ENCODE measurements around the gene UCHL1.

The UCHL1 gene

DNA sequence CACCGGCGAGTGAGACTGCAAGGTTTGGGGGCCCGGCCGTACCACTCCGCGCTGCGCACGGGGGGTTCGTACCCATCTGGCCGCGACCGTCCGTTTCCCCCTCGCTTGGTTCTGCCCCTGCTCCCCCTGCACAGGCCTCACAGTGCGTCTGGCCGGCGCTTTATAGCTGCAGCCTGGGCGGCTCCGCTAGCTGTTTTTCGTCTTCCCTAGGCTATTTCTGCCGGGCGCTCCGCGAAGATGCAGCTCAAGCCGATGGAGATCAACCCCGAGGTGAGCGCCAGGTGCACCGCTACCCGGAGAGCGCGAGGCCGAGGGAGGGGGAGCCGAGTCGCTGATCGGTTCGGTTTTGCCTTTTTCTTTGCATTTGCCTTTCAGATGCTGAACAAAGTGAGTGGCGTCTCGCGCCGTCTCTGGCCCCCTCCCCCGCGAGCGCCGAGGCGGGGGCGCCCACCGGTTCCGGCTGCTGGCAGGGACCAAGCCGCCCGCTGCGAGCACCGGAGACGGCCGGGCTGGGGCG is at the start of gene UCHL1:
Gene UCHL1 (plus strand): TSS at position 189 of the 517 bp plus-strand sequence. CDS start 49 bp downstream, at position 238.
- no peak for DNase-seq (ENCODE audit: low read depth in 1 of 2, low spot score in 1 of 2)

DNA sequence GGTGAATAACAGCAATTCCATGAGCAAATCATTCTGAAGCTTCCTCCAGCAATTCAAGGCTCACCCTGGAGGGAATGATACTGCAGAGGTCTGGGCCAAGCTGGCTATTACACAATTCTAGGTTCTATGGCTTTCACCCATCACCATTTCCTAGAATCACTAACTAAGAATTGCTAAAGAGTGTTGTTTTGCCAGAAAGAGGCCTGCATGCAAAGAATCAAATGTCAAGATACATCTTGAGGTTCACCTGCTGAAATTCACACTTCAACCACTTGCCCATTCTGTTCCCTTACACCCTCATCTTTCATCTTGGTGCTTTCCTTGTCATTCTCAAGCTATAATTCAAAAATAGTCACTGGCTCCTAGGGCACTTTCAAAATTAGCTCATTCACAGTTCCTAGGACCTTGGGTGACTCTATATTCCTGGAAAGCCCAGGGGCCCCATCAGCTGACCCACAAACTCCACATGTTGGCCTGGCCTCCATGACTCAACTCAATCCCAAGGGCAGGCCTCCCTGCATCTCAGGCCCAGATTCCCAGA is 49.4 kb upstream of the UCHL1 start:
- no peak for DNase-seq (ENCODE audit: low read depth in 1 of 2, low spot score in 1 of 2)

DNA sequence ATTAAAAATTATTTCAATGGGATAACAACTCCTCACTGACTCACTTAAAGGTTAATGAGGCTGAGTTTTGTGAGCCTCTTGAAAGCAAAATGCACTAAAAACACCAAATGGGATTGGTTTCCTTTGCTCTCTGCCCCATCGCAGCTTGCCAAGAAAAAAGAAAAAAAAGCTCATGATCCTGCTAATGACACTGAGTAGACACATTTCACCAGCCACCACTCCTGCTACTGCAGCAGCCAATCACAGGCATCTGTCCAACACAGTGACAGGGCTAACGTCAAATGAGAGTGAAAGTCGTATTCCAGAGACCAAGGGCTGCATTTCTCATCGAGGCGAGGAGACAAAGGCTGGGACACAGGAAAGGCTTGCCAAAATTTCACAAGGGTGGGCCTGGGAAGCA is 47.5 kb upstream of the UCHL1 start:
- DNase-seq (ENCODE audit: low read depth in 1 of 2, low spot score in 1 of 2) = no peak

DNA sequence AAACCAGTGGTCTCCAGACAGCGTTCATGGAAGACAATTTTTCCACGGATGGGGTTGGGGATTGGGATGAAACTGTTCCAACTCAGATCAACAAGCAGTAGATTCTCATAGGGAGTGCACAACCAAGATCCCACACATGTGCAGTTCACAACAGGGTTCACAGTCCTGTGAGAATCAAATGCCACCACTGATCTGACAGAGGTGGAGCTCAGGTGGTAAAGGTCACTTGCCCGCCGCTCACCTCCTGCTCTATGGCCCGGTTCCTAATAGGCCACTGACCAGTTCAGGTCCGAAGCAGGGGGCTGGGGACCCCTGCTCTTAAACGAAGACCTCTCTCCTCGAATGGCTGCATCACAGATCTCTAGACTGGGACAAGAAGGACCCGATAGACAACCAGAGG is 46.8 kb upstream of the UCHL1 start:
- DNase-seq (ENCODE audit: low read depth in 1 of 2, low spot score in 1 of 2) = no peak

DNA sequence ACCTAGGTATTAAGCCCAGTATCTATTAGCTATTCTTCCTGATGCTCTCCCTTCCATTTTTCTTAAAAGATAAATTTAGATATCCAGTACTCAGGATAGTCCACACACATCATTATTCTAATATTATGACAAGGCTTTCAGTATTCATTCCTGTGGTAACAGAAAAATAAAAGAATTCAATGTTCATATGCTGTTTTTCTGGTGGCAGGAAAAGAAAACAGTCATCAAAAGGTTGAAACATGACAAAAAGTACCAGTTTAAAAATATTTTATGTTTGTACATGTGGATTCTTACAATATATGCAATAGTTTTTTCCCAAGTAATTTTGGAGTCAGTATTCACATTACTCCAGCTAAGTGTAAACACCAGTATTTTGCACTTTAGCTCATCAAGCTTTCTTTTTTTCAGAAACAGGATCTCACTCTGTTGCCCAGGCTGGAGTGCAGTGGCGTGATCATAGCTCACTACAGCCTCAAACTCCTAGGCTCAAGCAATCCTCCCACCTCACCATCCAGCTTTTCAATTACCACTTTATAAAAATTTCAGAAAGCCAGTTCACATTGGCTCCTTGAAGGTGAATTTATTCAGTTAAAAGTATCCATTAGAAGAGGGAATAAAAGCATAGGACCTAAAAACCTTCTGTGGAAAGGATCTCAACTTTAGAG is 44.6 kb upstream of the UCHL1 start:
- DNase-seq (ENCODE audit: low read depth in 1 of 2, low spot score in 1 of 2) = no peak

DNA sequence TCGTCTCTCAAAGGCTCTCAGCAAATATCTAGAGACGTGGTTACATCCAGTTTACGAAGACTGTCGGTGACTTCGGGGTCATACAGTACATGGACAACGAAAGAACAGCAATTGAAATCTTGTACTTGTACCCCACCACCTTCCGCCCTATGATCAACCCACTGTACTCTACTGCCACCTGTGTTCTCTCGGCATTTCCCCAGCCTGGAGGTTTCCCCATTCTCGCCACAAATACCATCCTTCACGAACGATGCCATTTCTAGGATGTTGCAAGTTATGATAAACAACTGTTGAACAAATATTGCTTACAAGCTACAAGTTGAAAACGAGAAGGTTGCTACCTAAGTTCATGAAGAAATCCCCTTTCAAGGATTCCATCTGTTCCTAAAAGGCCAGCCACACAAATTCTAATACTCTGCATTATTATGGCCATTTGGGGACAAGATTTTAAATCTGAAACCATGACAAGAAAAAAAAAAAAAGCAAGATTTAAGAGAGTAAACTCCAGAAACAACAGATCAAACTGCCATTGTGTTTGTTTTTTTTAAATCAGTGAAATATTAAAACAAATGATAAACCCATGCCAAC is 44.0 kb upstream of the UCHL1 start:
- no peak for DNase-seq (ENCODE audit: low read depth in 1 of 2, low spot score in 1 of 2)

DNA sequence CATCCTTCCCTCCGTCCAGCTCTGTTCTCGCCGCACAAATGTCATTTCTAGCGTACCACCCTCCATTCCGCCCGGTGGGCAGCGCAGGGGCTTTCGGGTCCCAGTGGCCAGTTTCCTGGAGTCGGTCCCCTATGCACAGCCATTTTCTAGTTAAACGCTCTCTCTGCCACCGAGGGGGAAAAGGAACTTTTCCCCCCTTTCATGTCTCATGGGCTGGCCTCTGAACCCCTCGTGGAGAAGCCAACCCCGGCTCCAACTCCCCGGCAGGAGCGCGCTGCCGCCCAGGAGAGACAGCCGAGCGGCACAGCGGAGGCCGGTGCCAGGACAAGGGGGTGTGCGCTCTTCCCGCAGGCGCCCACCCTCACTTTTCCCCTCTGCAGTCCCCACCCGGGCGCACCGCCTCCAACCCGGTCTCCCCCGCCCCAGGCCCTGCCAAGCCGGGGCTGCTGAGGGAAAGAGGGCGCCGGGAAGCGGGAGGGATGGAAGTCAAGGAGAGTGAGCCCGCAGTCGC is 43.0 kb upstream of the UCHL1 start:
- DNase-seq (ENCODE audit: low read depth in 1 of 2, low spot score in 1 of 2) = no peak

DNA sequence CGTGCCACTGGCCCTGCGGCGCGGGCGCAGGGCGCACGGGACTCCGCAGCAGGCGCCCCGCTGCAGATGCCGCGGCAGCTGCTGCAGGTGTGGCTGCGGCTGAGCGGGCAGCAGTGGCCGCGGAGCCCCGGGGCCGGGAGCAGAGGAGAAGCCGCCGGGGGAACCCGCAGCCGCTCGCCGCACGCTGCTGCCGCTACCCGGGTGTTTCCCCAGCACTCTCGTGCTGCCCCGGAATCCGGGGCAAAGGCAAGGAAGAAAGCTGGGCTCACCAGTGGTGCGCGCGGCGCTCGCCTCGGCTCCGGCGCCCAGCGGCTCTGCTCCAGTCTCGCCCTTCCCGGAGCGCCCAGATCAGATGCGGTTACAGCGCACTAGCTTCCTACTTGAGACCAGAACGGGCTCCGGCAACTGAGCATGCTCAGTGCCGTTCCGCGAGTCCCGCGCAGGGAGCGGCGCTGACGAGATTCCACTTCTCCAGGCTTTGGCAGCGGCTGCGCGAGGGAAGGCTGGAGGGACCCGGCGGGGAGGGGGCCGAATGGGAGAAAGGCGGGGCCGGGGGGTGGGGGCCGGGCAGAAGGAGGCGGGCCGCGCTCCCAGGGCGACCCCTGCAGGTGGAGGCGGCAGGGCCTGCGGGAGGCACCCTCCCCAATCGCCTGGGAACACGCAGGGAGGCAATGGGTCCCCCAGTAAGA is 42.4 kb upstream of the UCHL1 start, which contains the start of gene APBB2:
Gene APBB2 (minus strand): TSS at position 407 of the 689 bp plus-strand sequence. CDS start 181,288 bp downstream, outside the sequence.
- peak; percentile 16 to 21 for DNase-seq (ENCODE audit: low read depth in 1 of 2, low spot score in 1 of 2)

DNA sequence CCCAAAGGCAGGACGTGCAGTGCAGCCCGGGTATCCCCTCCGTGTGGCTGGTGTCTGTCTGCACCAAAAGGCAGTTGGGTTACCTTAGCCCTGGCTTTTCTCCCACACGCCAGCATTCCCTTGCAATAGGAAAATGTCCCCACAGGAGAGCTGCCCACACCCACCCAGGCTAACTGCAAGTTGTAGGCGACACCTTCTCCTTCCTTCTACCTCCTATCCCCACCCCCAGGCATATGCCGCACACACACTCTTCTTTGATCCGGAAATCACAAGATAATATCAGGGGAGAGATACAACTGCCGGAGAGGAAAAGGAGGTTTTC is 41.9 kb upstream of the UCHL1 start:
- no peak for DNase-seq (ENCODE audit: low read depth in 1 of 2, low spot score in 1 of 2)

DNA sequence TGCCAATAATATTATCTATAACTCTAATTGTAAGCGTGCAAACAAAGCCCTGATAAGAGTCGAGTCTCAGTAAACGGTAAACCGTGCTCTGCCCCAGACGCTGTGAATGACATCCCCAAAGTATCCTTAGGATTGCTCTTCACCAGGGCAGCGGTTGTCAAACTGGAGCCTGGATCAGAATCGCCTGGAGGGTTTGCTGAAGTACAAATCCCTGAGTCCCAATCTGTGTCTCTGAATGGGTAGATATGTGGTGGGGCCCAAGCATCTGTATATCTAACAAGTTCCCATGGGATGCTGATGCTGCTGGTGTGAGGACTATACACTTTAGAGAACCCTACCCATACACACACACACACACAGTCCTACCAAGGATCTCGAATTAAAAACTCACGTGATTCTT is 41.6 kb upstream of the UCHL1 start:
- no peak for DNase-seq (ENCODE audit: low read depth in 1 of 2, low spot score in 1 of 2)

DNA sequence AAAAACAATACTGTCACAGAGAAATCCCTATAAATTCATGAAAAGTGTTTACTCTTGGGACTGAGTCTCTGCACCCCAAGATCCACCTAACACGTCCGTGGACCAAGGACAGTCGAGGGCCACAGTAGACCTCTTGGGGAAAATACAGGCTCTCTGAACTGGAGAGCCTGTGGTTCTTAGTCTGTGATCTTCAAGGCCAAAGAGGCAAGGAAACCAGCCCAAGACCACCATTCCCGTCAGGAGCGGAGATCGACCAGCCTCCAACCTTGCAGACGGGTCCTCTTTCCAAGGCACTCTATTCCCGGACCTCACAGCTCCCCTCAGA is 40.8 kb upstream of the UCHL1 start:
- DNase-seq (ENCODE audit: low read depth in 1 of 2, low spot score in 1 of 2) = no peak

DNA sequence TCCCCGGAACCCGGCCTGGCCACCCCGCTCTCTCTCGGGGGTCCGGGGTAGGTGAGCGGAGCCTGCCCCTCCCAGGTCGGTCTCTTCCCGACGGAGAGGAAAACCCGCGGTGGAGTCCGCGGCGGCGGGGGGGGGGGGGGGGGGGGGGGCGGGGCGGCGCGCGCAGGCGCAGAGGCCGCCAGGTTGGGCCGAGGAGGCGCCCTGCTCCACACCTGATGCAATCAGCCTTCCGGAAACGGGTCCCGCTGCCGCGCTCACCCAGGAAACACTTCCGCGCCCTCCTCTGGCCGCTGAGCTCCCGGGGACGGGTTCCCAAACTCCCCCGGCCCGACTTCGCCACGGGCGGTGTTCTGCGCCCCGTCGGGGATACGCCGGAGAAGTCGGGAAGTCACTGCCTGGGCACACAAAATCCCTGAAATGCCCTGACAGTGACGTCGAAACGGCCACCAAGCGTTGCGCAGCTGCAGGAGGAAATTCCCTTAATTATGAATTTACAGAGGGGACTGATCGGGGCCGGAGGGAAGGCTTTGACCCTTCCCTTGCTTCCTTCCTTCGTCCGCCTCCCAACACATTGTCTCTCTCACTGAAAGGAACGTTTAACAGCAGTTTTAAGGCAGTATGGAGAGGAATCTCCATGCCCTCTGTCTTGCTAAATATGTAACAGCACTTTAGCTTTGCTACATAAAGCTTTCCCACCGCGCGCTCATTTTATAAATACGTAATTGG is 40.3 kb upstream of the UCHL1 start:
- DNase-seq (ENCODE audit: low read depth in 1 of 2, low spot score in 1 of 2) = peak; percentile 34 to 53

DNA sequence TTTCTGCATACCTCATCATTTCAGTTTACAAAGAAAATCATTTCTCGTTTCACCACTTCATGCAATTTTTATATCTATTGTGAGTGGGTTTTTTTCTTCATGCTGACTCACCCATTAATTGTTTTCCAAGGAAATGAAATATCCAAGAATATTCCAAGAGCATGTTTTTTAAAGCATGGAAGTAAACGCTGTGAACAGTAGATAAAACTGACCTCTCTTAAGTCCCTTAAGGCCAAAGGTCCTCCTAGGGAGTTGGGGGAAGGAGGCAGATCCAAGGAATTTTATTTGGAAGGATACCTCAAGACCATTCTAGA is 39.8 kb upstream of the UCHL1 start:
- no peak for DNase-seq (ENCODE audit: low read depth in 1 of 2, low spot score in 1 of 2)

DNA sequence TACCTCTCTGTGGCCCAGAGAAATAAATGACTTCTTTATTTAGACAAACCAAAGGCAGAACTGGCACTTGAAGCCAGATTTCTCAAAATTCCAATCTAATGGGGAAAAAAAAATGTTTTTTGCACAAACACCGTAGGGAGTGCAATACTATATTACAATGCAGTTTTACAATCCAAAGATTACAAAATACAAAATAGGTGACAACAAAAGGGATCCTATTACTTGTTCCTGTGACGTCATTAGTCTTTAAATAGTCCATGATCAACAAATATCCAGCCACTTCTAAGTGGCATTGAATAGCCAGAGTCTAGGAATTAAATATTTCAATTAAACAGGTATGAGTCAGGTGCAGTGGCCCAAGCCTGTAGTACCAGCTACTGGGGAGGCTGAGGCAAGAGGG is 39.4 kb upstream of the UCHL1 start:
- no peak for DNase-seq (ENCODE audit: low read depth in 1 of 2, low spot score in 1 of 2)

DNA sequence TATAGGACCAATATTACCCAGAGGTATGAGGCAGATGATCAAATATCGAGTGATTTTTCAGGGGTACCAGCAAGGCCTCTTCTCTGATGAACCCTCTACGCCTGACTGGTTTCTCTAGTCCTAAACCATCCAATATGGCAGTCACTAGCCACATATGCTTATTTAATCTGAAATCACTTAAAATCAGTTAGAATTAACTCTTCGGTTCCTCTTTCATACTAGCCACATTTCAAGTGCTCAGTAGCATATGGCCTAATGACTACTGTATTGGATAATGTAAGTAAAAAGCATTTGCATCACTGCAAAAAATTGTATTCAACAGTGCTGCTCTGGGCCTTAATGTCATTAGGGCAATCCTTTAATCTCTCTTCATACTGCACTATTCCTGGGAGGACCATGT is 38.0 kb upstream of the UCHL1 start:
- no peak for DNase-seq (ENCODE audit: low read depth in 1 of 2, low spot score in 1 of 2)

DNA sequence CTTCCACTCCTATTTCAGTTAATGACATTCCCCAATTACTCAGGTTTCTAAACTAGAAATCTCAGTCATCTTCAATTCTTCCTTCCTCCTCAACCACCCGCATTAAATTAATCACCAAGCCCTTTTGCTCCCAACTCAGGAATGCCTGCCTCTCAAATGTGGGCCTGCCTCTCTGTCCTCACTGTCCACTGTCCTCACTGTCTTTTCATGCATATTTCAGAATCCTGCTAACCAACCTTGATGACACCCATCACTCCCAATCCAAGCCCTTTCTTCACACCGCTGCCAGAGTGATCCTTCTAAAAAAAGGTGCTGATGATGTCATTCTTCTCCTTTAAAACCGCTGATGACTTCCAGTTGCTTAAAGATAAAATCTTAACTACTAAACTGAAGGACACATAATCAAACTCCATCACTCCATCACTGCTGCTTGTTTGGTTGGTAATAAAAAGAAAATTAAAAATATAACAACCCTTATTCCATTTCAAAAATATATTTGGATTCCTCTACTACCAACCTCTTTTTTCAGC is 37.2 kb upstream of the UCHL1 start:
- DNase-seq (ENCODE audit: low read depth in 1 of 2, low spot score in 1 of 2) = no peak

DNA sequence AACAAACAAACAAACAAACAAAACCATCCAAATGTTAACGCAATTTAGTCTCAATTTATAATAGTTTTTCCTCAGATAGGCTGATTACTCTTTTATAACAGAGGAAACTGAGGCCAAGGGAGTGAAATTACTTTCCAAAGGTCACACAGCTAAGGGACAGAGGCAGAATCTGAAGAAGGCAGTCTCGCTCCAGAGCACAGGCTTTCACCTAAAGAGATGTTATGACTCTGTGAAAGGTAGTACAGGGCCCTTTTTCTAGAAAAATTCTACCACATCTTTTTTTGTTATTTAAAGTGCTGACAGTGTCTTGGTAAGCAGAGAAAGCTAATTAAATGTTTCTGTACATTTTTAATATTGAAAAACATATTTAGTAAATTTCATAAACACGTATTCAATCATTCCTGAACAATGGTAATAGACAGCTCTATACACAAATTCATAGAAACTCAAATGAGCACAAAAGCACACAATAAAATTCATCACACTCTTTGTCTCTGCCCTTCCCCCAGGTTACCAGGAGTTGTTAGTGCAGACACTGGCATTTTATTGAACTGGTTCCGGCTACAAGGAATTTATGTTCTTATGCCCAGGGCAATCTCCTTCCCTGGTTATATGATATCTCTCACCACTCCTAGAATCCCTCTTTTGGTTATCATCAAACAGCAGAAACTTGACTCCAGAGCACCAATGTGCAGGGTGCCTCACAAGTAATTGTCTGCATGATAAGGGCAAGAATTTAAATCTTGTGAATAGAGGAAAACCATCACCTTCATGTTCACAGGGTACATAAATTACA is 34.7 kb upstream of the UCHL1 start:
- DNase-seq (ENCODE audit: low read depth in 1 of 2, low spot score in 1 of 2) = no peak

DNA sequence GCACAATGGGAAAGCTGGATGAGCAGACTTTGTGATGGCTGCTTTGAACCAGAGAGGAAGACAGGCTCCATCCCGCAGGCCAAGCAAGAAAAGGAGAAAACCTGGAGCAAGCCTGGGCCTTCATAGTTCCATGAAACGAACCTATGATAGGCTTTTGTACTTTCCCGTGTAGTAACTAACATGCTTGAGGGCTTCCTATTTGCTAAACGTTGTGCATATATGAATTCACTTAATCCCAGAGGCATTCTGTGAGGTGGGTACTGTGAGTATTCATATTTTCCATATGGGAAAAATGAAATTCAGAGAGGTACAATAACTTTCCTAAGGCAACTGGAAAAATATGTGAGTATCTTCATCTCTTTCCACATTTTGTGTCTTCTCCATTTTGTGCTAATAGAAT is 28.8 kb upstream of the UCHL1 start:
- no peak for DNase-seq (ENCODE audit: low read depth in 1 of 2, low spot score in 1 of 2)

DNA sequence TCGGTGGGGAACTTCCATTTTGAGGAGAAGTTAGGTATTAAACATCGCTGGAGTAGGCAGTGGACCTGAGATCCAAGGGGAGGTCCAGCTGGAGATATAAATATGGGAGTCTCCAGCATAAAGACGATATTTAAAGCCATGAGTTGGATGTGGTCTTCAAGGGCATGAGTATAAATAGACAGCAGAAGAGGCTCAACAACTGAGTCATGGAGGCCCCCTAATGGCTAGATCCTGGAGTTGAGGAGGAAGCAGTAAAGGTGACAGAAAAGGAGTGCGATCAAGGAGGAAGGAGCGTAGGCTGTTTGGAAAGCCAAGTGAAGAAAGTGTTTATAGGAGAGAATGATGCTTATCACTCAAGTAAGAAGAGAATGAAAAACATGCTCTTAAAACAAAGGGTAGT is 24.3 kb upstream of the UCHL1 start:
- no peak for DNase-seq (ENCODE audit: low read depth in 1 of 2, low spot score in 1 of 2)

DNA sequence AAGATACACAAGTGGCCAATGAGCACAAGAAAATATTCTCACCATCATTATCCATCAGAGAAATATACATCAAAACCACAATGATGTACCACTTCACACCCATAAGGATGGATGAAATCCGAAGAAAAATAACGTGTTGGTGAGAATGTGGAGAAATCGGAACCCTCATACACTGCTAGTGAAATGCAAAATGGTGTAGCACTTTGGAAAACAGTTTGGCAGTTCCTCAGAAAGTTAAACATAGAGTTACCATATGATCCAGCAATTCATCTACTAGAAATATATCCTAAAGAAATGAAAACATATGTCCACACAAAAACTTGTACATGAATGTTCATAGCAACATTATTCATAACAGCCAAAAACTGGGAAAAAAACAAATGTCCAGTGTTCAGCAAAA is 23.9 kb upstream of the UCHL1 start:
- no peak for DNase-seq (ENCODE audit: low read depth in 1 of 2, low spot score in 1 of 2)

DNA sequence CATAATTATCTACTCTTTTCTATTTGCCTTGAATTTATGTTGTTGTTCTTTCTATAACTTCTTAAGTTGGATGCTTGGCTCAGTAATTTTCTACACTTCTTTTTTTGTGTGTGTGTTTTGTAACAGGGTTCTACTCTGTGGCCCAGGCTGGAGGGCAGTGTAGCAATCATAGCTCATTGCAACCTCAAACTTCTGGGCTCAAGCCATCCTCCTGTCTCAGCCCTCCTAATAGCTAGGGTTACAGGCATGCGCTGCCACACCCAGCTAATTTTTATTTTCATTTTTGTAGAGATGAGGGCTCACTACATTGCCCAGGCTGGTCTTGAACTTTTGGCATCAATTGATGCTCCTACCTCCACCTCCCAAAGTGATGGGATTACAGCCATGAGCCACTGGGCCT is 20.7 kb upstream of the UCHL1 start:
- no peak for DNase-seq (ENCODE audit: low read depth in 1 of 2, low spot score in 1 of 2)
